Femur (tissue), 1 donor: ENCODE measurements around the gene KCNE1.
"Not testable (repeated sequence)": the region's sequence is repeated elsewhere in the genome, so short reads cannot be mapped to it uniquely, and the experiment has no call there.

Experiments used
- DNase-seq: peaks from one replicate; pipeline ENCODE4 v3.0.0-alpha.2; 2017

KCNE1 gene

DNA sequence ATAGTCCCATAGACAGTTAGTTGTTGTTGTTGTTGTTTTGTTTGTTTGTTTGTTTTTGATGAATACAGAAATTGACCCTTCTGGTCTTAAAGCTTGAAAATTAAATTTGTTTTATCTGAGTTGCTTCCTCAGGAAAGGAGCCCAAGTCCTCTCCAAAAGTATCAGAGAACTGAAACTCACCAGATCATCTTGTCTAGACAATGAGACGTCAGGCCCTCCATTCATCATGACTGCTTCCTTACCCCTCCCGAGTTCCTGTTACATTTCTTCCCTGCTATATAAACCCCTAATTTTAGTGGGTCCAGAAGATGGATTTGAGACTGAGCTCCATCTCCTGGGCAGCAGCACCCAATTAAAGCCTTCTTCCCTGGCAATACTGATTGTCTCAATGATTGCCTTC, 105.3 kb downstream of the KCNE1 start:
- not testable (repeated sequence) for DNase-seq

DNA sequence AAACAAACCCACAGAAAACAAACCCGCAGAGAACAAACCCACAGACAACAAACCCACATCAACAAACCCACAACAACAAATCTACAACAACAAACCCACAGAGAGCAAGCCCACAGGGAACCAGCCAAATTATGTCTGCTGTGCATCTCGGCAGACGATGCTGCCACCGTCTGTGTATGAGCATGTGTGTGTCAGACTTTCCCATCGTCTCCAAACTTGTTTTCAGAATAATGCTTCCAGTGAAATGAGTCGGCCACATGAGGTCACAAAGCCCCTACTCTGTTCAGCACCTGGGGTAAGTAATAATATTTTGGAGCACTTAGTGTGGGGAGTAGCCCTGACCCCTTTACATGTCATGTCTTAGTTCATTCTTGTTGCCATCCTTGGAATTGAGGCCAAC, 105.9 kb downstream of the KCNE1 start:
- not testable (repeated sequence) for DNase-seq

DNA sequence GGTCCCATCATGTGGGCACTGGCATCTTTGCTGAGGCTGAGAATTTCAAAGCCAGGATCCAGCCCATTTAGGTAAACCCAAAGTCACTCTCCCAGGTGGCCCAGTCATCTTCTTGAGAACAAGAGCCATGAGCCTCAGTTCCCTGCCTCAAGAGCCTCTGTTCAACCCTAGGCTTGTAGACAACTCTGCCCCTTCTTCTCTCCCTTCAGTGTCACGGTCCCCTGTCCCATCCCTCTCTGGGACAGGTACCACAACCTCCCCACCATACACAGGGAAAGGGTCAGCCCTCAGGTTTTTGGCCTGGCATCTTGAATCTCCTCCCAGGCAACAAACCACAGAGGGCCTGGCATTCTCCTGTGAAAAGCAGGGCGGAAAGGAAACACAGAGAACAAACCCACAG, 106.3 kb downstream of the KCNE1 start:
- not testable (repeated sequence) for DNase-seq

DNA sequence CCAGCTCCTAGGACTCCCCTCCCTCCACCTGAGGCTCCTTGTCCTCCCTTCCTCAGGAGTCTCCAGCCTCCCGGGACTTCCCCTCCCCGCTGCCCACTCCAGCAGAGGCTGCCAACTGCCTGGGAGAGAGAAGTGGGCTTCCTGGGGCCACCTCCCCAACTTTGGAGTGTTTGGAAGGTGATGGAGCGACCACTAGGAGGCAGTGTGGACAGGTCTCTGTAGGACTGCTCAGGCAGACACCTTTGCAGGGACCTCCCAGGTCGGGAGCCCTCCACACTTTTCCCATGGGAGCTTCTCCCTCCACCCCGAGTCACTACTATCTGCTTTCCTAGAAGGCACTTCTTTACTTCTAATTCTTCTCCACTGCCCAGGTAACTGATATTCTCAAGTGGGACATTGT, 107.3 kb downstream of the KCNE1 start:
- DNase-seq, result not testable (repeated sequence)

DNA sequence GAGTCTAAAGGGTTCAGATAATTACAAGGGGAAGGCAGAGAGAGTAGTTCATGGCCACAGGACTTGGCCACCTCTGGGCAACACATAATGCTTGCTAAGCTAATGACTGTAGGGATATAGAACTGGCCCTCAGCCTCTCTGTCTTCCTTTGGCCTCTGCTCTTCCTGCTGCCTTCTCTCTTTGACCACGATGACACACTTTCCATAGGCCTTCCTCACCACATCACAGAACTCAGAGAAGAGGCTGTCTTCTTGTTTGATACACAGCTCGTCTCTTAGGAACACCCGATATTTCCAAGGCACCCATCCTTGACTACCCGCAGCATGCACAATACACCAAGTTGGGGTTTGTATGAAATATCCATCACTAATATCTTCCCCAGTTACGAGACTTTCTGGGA, 111.5 kb downstream of the KCNE1 start:
- DNase-seq, result not testable (repeated sequence)
